HG02759 (cell line): ENCODE data around the gene CYP2E1.
"Not testable (repeated sequence)": the region's sequence is repeated elsewhere in the genome, so short reads cannot be mapped to it uniquely, and the experiment has no call there.

Experiments used
- ATAC-seq: cut with Tn5 transposase; IDR thresholded peaks from one replicate; pipeline ENCODE4 v1.9.1; 2021; ENCODE audit warnings: mild to moderate bottlenecking, moderate library complexity; ENCODE audit not compliant: unreplicated experiment

Gene CYP2E1

DNA sequence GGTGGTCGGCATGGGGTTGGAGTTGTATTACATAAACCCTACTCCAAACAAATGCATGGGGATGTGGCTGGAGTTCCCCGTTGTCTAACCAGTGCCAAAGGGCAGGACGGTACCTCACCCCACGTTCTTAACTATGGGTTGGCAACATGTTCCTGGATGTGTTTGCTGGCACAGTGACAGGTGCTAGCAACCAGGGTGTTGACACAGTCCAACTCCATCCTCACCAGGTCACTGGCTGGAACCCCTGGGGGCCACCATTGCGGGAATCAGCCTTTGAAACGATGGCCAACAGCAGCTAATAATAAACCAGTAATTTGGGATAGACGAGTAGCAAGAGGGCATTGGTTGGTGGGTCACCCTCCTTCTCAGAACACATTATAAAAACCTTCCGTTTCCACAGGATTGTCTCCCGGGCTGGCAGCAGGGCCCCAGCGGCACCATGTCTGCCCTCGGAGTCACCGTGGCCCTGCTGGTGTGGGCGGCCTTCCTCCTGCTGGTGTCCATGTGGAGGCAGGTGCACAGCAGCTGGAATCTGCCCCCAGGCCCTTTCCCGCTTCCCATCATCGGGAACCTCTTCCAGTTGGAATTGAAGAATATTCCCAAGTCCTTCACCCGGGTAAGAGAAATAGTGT, at the start of gene CYP2E1:
TSS of gene CYP2E1 (plus strand) at position 407 of the 632 bp plus-strand sequence. CDS start at position 440, 33 bp downstream.
- no peak for ATAC-seq

DNA sequence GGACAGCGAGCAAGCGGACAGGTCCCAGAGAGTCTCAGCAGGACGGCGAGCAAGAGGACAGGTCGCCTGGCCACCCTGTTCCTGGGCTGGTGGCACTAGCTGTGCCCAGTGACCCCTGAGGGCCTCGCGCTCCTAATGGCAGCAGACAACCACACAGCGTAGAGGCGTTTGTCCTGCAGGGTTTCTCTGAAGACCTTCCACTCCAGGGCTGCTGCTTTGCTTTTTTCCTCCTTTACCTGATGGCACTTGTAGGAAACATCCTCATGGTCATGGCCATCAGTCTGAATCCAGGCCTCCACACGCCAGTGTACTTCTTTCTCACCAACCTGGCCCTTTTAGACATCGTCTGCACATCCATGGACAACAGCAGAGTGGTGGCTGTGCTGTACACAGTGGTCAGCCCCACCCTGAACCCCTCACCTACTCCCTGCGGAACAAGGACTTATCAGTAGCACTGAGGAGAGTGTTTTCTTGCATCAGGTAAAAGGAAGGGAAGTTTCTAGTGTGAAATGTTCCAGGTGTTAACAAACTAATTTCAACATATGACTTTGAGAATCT, 46.0 kb upstream of the CYP2E1 start:
- ATAC-seq: no peak

DNA sequence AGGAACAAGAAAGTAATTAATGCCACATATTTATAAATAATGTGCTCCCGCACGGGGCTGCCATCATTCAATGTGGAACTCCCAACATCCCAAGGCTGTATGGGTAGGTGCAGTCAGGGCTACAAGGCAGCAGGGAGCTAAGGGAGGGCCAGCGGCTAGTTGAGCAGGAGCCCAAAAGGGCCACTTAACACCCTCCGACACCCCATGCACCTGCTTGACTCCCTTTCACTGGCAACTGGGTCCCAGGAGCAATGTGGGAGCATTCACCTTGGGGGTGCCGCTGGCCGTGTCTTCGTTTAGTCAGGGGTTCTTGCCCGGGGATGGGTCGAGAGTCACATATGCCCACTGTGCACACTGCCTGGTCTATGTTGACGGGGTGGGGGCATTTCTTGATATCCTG, 45.5 kb upstream of the CYP2E1 start:
- no peak for ATAC-seq

DNA sequence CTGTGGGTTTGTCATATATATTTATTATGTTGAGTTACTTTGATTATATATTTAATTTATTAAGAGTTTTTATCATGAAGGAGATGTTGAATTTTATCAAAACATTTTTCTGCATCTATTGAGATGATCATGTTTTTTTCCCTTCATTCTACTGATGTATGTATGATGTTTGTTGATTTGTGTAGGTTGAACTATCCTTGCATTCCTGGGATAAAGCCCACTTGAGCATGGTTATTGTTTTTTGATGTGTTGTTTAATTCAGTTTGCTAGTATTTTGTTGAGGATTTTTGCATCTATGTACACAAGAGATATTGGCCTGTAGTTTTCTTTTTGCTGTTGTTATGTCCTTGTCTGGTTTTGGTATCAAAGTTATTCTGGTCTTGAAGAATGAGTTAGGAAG, 42.3 kb upstream of the CYP2E1 start:
- no peak for ATAC-seq

DNA sequence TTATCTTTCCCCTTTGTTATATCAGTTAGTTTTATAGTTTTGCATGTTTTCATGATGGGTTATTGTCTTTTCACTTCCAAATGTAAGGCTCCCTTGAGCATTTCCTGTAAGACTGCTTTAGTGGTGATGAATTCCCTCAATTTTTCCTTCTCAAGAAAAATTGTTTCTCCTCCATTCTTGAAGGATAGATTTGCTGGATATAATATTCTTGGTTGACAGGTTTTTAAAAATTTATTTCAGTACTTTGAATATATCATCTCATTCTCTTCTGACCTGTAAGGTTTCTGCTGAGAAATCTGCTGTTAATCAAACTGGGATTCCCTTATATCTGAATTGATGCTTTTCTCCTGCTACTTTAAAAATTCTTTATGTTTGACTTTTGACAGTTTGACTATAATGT, 40.1 kb upstream of the CYP2E1 start:
- ATAC-seq: no peak

DNA sequence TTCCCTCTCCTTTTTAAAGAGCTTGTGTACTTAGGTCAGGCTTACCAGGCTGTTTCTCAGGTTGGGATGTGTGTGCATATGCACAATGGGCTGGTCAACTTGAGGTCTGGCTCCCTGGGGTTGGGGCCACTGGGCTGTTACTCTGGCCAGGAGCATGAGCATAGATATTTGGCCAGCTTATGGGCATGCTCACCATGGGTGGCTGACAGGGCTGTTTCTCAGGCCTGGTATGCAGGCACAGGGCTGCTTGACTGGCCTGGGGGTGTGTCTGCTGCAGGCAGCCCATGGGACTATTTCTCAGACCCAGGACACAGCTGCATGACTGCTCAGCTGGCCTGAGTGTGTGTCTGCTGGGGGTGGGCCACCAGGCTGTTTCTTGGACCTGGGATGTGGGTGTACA, 38.8 kb upstream of the CYP2E1 start:
- ATAC-seq: no peak

DNA sequence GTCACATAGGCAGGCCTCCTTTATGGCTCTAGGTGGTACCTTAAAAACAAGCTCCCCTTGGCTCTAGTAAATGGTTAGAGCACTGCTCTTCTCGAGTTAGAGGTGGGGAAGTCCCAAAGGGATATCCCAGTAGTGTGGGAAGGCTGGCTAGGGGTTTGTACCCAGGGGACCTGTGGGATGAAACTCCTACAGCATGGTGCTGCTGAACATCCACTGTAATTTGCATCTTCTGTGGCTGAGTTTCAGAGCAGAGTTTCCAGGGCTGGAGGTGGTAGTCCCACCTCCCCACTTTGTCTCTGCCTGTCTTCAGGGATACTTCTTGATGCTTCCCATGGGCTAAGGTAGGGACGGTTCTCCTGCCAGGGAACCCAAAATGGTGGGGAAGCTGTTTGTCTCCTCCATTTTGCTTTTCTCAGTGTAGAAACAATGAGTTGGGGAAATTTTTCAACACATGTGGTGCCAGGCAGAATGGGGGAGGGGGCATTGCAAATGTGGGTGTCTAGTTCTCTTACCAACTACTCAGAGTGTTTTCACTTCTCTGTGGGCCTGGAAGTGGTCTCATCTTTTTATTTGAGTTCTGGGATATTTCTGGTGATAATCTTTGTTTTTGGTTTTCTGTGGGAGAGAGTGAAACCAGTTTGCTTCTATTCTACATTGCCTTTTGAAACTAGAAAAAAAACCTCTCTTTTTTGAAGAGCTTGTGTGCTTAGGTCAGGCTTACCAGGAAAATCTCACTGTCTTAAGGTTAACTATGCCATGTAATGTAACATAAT, 37.2 kb upstream of the CYP2E1 start:
- peak; percentile 82 for ATAC-seq

DNA sequence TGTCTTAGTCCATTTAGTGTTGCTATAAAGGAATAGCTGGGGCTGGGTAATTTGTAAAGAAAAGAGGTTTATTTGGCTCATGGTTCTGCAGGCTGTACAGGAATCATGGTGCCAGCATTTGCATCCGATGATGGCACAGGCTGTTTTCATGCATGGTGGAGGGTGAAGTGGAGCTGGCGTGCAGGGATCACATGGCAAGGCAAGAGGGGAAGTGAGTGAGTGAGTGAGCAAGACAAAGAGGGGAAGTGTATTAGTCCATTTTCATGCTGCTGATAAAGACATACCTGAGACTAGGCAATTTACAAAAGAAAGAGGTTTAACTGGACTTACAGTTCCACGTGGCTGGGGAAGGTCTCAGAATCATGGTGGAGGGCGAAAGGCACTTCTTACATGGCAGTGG, 33.6 kb upstream of the CYP2E1 start:
- ATAC-seq: not testable (repeated sequence)

DNA sequence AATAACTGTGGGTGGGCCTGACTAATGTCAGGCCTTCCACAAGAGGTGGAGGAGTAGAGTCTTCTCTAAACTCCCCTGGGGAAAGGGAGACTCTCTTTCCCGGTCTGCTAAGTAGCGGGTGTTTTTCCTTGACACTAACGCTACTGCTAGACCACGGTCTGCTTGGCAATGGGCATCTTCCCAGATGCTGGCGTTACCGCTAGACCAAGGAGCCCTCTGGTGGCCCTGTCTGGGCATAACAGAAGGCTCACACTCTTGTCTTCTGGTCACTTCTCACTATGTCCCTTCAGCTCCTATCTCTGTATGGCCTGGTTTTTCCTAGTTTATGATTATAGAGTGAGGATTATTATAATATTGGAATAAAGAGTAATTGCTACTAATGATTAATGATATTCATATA, 29.8 kb upstream of the CYP2E1 start:
- not testable (repeated sequence) for ATAC-seq

DNA sequence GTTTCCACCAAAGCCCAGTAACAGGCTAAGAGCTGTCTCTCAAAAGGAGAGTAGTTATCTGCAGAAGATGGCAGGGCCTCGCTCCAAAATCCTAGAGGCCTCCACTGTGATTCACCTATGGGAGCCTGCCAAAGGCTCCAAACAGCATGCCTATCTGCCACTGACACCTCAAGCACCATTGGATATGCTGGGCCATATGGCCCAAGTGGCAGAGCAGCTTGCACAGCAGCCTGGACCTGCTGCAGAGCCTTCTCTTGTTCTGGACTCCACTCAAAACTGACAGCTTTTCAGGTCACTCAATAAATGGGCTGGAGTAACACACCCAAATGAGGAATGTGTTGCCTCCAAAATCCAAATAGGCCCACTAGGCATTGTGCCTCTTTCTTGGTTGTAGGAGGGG, 28.0 kb upstream of the CYP2E1 start:
- not testable (repeated sequence) for ATAC-seq

DNA sequence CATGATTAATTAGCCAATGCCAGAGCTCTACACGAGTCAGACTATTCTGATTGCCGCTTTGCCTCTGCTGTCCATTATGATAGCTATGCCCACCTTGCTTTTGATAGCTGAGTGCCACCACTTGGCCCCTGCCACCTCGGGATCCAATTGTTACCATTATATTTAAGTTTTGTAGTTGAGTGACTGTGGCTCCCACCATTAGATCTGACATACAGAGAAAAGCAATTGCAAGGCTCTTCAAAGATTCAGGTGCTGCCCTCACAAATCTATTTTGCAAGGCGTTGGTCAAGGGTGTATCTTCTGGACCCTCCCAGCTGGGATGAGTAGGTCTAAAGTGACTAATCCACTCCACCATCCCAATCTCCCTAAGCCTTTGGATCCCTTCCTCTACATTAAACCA, 26.3 kb upstream of the CYP2E1 start:
- not testable (repeated sequence) for ATAC-seq

DNA sequence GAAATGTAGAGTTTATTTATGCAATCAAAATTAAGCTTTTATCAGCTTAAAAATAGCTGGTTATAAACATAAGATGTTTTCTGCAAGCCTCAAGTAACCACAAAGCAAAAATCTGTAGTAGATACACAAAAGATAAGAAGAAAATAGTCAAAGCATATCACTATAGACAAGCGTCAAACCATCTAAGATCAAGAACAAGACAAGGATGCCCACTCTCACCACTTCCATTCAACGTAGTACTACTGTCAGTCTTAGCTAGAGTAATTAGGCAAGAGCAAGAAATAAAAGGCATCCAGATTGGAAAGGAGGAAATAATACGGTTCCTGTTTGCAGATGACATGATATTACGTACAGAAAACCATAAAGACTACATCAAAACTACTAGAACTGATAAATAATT, 17.5 kb upstream of the CYP2E1 start:
- no peak for ATAC-seq

DNA sequence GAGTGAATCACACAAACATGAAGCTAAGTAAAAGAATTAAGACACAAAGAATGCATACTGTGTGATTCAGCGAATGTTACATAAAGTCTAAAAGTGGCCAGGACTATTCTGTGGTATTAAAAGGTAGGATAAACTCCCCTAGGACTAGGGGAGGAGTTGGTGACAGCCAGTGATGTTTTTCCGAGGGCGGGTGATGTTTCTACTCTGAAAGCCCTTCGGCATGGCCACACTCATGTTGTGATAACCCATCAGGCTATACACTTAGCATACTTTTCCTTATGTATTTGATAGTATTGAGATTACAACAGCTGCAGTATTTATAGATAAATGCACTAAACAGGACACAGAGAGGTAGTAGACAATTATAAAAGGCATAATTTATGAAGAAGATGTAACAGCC, 15.8 kb upstream of the CYP2E1 start:
- no peak for ATAC-seq

DNA sequence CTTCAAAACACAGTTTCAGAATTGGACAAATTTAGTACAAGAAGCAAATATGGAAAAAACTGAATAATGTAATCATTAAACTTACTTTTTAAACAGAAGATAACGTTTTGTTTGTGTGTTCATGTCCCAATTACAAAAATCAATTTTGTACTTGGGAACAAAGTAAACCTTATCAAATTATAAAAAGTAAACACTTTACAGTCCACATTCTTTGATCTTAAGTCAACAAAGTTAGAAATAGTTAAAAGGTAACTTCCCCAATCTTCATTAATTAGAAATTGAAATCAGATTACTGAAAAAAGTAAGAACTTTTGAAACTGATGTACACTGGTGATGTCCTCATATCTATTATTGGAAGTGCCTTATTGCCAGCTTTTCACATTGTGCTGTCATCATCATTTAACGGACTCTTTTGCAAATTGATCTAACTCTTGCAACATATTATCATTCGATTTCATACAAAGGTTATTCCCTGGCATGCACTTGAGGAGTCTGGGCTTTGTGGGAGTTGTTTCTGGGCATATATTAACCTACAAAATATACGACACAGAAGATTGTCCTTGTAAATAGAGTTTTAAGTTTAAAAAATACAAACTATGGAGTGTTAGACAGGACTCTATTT, 15.1 kb upstream of the CYP2E1 start:
- no peak for ATAC-seq

DNA sequence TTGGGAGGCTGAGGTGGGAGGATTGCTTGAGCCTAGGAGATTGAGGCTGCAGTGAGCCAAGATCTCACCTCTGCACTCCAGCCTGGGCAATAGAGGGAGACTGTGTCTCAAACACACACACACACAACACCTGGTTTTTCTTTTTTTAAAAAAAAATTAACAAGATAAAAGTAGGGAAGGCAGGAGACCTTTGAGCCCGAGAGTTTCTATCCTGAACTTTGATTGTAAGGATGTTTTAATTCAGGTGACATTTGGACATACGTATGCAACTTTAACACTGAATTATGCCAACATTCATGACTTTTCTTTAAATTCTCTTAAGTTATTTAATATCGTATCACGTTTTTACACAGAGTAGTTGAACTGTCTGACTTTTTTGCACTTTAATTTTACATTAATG, 11.7 kb upstream of the CYP2E1 start:
- ATAC-seq: no peak

DNA sequence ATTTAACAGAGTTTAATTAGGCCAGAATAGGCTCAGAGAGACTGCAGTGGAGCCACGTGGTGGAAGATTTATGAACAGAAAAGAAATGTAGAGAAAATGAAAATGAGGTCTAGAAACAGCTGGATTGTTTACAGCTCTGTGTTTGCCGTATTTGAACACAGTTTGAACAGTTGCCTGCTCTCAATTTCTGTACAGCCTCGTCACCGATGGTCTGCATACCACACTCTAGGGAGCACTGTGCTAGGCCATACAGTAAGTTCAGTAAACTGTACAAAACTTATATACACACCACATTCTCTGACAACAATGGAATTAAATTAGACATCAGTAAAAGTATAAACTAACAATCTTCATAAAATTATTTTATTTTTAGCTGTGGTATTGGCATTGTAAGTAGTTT, 11.1 kb upstream of the CYP2E1 start:
- ATAC-seq: no peak

DNA sequence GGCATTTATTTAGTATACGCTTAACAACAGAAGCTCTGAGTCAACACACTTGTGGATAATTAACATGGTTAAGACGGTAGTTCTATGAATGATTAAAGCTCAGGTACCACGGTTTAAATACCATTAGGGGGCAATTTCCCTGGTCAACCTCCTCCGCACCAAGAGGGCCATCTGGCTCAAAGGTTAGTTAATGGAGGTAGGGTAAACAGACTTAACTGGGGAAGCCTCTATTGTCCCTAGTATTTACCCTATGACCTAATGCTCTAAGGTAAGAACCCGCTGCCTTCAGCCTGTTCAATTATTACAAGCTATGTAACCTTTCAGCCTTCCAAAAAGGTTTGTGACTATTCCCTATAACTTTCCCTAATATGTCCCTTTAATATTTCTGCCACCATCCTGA, 8.6 kb upstream of the CYP2E1 start:
- ATAC-seq: not testable (repeated sequence)

DNA sequence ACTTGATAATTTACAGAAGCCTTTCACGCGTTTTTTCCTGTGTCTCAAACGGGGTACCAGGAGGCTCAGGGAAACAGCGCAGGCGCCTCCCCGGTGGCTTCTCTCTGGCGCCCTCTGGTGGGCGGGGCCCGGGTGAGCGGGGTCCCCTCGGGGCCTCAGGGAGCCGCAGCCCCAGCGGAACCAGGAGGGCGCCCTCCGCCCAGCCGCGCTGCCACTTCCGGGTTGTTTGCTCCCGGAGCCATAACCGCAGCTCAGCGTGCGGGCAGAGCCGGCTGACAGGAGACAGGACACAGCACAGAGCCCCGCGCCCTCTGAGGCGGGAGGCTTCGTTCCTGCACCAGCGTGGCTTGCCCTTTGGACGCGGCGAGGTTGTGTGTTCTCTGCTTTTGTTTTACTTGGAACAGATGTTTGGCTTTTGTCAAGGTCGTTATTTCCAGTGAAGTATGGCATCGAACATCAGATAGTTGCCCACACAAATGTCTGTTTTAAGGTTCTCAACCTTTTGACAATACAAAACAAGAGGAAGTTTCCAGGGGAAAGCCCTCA, 6.9 kb upstream of the CYP2E1 start:
- ATAC-seq: peak; percentile 99

DNA sequence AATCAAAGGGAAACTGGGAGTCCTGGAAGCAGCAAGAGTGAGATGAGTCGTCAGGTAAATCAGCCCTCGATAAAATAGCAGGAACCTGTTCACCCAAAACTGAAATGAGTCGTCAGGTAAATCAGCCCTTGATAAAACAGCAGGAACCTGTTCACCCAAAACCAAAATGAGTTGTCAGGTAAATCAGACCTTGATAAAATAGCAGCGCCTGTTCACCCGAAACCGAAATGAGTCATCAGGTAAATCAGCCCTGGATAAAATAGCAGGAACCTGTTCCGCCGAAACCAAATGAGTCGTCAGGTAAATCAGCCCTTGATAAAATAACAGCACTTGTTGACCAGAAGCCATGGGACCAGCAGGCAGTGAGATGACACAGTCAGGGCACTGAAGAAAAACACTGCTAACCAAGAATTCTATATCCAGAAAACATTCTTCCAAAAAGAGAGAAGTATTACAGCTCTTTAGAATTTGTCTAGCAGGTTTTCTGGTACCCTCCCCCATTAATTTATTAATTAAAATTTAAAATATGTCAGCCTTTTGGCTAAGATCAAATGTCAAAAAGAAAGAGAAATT, 3.4 kb upstream of the CYP2E1 start:
- no peak for ATAC-seq

DNA sequence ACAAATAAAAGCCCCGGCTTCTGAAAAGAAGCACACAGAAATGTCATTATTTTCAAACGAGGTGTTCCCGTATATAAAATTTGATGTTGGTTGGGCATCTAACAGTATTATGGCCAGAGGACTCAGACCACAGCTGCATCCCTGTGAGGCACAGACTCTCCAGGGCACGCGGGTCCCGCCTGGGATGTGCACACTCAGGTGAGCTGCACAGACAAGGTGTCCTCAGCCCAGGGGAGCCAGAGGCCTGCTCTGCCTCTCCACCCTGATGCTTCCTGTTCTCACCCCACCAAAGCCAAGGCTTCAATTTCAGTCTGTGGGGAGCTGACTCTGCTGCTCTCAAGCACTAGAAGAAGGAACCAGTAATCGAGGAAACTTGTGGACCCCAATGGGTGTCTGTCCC, 1.7 kb upstream of the CYP2E1 start:
- no peak for ATAC-seq

DNA sequence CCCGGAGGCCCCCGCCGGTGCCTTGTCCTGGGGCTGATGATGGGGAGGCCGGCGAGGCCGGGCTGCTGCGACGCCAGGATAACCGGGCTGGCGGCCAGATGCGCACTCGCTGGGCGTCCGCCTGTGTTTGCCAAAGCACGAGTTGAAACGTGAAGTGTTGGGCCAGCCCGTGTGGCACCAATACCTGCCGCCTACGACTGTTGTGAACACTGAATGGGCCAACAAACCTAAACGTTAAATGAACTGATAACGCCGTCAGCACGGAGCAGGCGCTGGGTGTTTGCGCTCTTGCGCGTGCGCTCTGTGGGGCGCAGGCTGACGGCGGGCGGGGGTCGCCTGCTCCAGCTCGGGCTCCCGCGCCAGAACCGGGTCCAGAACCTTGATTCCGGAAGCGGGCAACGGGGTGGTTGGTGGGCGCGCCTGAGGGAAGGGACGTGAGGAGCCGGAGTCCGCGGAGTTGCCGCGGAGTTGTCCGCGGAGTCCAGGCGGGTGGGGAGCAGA, 658 bp downstream of the CYP2E1 start:
- no peak for ATAC-seq
